Epithelial cell of prostate (primary cell): ENCODE measurements around the gene SPTB.
"Not testable (repeated sequence)": the region's sequence is repeated elsewhere in the genome, so short reads cannot be mapped to it uniquely, and the experiment has no call there.

Experiments used
- DNase-seq: peaks from one replicate; pipeline ENCODE4 v3.0.0-alpha.2; 2011; ENCODE audit warnings: low read depth, low spot score
- H3K27ac ChIP-seq: fragments of 450-650 bp; 2 replicates; pipeline ENCODE4 v1.5.1; 2017; ENCODE audit warnings: mild to moderate bottlenecking

The SPTB gene

DNA sequence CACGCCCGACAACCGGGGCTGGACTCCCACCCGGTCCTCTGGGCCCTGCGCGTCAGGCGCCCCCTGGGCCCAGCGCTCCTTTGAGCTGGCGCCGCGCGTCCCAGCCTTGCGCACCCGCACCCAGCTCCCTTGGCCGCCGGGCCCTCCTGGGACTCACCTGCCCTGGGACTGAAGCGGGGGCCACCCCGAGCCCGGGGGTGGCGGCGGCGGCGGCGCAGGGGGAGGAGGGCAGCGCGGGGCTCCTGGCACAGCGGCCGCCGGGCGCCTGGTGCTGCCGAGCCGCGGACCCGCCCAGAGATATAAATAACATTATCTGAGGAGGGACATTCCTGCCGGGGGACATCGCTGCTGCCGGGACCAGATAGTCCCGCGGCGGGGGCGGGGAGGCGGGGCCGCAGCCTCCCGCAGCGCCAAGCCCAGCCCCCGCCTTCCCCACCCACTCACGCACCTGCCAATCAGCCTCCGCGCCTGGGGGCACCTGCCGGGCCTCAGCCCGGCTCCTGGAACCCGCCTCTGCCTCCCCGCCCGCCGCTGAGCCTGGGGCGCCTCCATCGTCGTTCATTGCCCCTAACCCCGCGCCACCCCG lies at the start of gene SPTB:
Gene SPTB (minus strand): TSS at position 273 of the 586 bp plus-strand sequence. CDS start 56,813 bp downstream, outside the sequence.
- no peak for DNase-seq
- H3K27ac ChIP-seq = no peak within 1 kb of the TSS

GRCh38 chr14:64929014-64929359 lies 49.3 kb upstream of the SPTB start:
- no peak overlapping the region for H3K27ac ChIP-seq
- DNase-seq = no peak

DNA sequence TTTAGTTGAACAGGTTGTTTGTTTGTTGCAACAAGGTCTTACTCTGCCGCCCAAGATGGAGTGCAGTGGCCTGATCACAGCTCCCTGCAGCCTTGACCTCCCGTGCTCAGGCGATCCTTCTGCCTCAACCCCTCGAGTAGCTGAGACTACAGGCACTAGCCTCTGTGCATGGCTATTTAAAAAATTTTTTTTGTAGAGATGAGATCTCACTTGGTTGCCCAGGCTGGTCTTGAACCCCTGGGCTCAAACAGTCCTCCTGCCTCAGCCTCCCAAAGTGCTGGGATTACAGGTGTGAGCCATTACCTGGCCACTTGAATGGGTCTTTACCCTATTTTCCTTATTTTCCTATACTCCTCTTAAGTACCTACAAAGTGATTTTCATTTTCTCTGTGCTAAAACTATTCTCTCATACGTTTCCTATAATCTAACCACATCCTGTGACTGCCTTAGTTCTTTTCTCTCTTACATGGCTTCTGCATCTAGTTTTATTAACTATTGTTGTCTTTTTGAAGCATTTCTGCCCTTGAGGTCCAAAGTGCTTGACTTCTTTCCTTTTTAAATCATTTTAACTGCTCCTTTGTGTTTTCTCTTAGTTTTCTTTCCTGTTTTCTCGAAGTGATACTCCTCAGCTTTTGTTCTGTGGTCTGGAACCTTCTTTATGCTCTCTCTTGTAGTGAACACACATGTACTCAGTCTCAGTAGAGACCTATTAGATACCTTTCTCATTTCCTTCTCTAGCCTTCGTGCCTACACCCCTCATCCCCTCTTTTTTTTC lies 48.7 kb upstream of the SPTB start:
- no peak for DNase-seq
- H3K27ac ChIP-seq = no peak overlapping the region

- DNase-seq = no peak
- H3K27ac ChIP-seq = no peak overlapping the region
Measured at GRCh38 chr14:64927031-64927430, 47.3 kb upstream of the SPTB start.

GRCh38 chr14:64926398-64926995 lies 46.8 kb upstream of the SPTB start:
- DNase-seq = no peak
- H3K27ac ChIP-seq = no peak overlapping the region

GRCh38 chr14:64923015-64923414 lies 43.3 kb upstream of the SPTB start:
- no peak overlapping the region for H3K27ac ChIP-seq
- DNase-seq = no peak

- no peak for DNase-seq
- no peak overlapping the region for H3K27ac ChIP-seq
Measured at GRCh38 chr14:64920465-64920864, 40.8 kb upstream of the SPTB start.

- DNase-seq = no peak
- H3K27ac ChIP-seq = no peak overlapping the region
Measured at GRCh38 chr14:64919618-64920017, 39.9 kb upstream of the SPTB start.

- no peak overlapping the region for H3K27ac ChIP-seq
- no peak for DNase-seq
Measured at GRCh38 chr14:64919215-64919614, 39.5 kb upstream of the SPTB start.

DNA sequence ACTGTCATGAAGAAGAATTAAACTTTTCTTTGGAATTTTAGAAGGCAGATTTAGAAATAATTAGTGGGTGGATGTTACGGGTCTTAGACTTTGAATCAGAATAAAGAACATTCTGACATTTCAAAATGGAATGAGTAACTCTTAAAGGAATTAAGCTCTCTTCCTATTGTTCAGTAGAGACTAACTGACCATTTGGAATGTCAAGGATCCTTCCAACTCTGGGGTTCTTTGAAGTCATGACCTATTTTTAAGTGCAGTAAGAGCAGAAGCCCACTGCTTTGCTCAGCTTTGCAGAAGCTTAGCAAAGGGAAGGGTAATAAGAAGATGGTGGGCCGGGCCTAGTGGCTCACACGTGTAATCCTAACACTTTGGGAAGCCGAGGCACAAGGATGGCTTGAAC lies 38.5 kb upstream of the SPTB start:
- H3K27ac ChIP-seq = no peak overlapping the region
- no peak for DNase-seq

DNA sequence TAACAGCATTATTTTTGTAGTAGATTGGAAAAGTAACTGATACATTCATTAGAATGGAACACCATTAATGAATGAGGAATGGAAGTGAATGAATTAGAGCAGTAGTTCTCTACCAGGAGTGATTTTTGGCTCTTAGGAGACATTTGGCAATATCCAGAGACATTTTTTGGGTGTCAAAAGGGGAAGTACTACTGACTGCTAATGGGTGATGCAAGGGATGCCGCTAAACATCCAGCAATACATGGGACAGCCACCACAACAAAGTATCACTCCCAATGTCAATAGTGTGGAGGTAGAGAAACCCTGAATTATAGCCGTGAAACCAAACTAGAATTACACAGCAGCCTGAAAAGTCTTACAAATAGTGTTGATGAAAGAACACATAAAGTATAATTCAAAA lies 36.1 kb upstream of the SPTB start:
- no peak overlapping the region for H3K27ac ChIP-seq
- no peak for DNase-seq

GRCh38 chr14:64915029-64915424 lies 35.3 kb upstream of the SPTB start:
- peak overlapping the region; percentile 73 for H3K27ac ChIP-seq
- DNase-seq = no peak

DNA sequence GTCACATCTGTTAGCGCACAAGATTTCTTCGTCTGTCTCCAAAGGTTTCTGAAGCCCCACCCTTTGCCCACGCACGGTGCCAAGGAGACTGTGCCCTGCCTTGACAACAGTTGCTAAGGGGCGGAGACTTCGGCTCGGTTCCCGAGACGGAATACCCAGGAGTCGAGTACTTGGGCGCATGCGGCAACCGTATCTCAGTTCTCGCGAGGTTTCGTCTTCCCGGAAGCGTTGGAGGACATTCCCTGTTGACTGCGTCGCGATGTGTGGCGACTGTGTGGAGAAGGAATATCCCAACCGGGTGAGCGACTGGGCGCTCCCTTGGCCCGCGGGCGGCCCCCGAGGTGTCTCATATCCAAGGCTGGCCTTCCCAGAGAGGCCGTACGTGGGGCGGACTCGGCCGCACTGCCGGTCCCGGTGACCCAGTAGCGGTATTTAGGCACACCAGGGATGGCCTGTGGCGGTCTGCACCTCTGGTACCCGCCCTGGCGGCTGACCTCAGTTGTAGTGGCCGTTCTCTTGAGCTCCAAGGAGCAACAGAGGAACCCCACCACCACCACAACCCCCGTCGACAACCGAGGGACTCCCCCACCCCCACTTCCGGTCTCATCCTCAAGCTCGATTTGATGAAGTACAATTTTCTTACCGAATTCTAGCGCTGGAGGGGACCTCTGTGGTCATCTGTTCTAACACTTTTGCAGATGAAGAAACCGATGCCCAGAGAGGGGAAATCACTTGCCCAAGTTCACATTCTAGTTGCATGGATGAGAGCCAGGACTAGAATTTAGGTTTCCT lies 34.7 kb upstream of the SPTB start, which contains the start of gene CHURC1:
Gene CHURC1 (plus strand): TSS at position 219 of the 792 bp plus-strand sequence. CDS start 41 bp downstream, at position 260.
- peak within 1 kb of the TSS; percentile 73 for H3K27ac ChIP-seq
- peak; percentile 92 for DNase-seq

DNA sequence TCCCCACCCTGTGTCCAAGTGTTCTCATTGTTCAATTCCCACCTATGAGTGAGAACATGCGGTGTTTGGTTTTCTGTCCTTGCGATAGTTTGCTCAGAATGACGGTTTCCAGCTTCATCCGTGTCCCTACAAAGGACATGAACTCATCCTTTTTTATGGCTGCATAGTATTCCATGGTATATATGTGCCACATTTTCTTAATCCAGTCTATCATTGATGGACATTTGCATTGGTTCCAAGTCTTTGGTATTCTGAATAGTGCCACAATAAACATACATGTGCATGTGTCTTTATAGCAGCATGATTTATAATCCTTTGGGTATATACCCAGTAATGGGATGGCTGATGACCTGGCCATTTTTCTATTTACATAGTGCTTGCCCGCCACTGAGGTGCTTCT lies 33.8 kb upstream of the SPTB start:
- not testable (repeated sequence) for DNase-seq
- H3K27ac ChIP-seq = peak overlapping the region; percentile 73

DNA sequence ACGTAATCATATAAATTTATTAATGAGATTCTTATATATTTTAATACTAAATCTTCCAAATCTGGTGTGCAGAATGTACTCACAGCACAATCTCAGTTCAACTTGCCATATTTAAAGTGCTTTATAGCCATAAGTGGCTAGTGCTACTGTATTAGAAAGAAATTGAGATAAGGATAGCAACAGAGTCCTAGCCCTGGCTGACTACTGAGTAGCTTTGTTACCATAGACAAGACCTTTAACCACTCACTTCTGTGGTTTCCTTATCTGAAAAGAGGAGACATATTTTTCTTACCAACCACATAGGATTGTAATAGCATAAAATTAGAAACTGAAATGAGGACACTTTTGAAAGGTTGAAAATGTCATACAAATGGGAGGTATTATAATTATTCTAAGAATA lies 32.6 kb upstream of the SPTB start:
- H3K27ac ChIP-seq = no peak overlapping the region
- no peak for DNase-seq

- no peak overlapping the region for H3K27ac ChIP-seq
- DNase-seq = no peak
Measured at GRCh38 chr14:64910847-64911495, 31.3 kb upstream of the SPTB start.

- no peak for DNase-seq
- no peak overlapping the region for H3K27ac ChIP-seq
Measured at GRCh38 chr14:64906022-64906421, 26.3 kb upstream of the SPTB start.

GRCh38 chr14:64899958-64900357 lies 20.3 kb upstream of the SPTB start:
- no peak for DNase-seq

GRCh38 chr14:64891839-64892375 lies 12.2 kb upstream of the SPTB start:
- no peak overlapping the region for H3K27ac ChIP-seq
- DNase-seq = peak; percentile 12

More at GRCh38 chr14:64899958-64900357, 20.3 kb upstream of the SPTB start:
- H3K27ac ChIP-seq = no peak overlapping the region
